Adrenal gland (tissue), 12 donors: ENCODE data around the gene IFT81. TPM values are rescaled to one million over a fixed set of nuclear protein-coding genes. Genes with fewer than 3 reads are reported as not detected.

ENCODE experiments used
- DNase-seq, 7 donors: peaks; one replicate each; pipeline ENCODE4 v3.0.0-alpha.2; 2019 to 2020
- H3K27ac ChIP-seq, 5 donors: fragments of 200-600 bp; sonication (generic) in 4 of 5; 1 replicate in 3 of 5; 2 replicates in 2 of 5; pipeline versions ENCODE4 v1.5.1 to v1.8.0; 2016 to 2020; ENCODE audit warnings: mild to moderate bottlenecking in 1 of 5
- H3K27me3 ChIP-seq: fragments of 200-600 bp; 2 replicates; pipeline ENCODE4 v1.8.0; 2021
- H3K36me3 ChIP-seq, 2 donors: fragments of 200-600 bp; replicated peaks in 1 of 2; 1 replicate in 1 of 2; 2 replicates in 1 of 2; pipeline versions ENCODE4 v1.5.1 to v1.8.0; 2018 to 2022
- H3K4me1 ChIP-seq, 2 donors: fragments of 200-600 bp; replicated peaks in 1 of 2; 1 replicate in 1 of 2; 2 replicates in 1 of 2; pipeline versions ENCODE4 v1.5.1 to v1.8.0; 2018 to 2021
- H3K4me3 ChIP-seq, 4 donors: fragments of 200-600 bp; sonication (generic) in 3 of 4; one replicate each; pipeline ENCODE4 v1.5.1; 2016 to 2018
- H3K9me3 ChIP-seq, 3 donors: fragments of 200-600 bp; sonication (generic) in 1 of 3; replicated peaks in 1 of 3; 1 replicate in 2 of 3; 2 replicates in 1 of 3; pipeline versions ENCODE4 v1.5.1 to v1.8.0; 2016 to 2021
- POLR2A ChIP-seq, 2 donors: fragments of 450-650 bp; IDR thresholded peaks; one replicate each; pipeline ENCODE4 v1.6.1; 2017; ENCODE audit warnings: antibody characterized with exemption in 2 of 2, mild to moderate bottlenecking in 2 of 2, moderate library complexity in 1 of 2
- WGBS, 4 donors: extraction: QIAGEN DNeasy Blood & Tissue Kit in 2 of 4; methylation state at CpG; one replicate each; pipeline versions ENCODE4 v1.1.5 to v1.1.7; 2013 to 2017; 5-methylcytosine and 5-hydroxymethylcytosine counted together
- intact Hi-C, 2 donors: fragments of 100-400 bp; cut with DNase I; formaldehyde crosslinking; loops; one replicate each; pipeline versions ENCODE4 v1.14.1 to v1.15.0; 2022 to 2023
- polyA plus RNA-seq, 3 donors: library from polyadenylated mRNA; stranded (reverse); fragments of 200-250 nt in 2 of 3; fragments of 350-450 nt in 1 of 3; fragmentation: Illumina TruSeq in 1 of 3; extraction: RNeasy Lipid Tissue Mini Kit (QIAGEN cat#74804) in 1 of 3; gene quantifications; one replicate each; pipeline ENCODE4 v1.2.3, GENCODE V29; 2013 to 2014
- total RNA-seq, 9 donors: library from RNA; depleted of rRNA in 4 of 9; stranded (reverse); fragments of >200 nt in 4 of 9; fragments of 120-200 nt in 1 of 9; fragmentation: NEBNext Ultra II Directional in 1 of 9; extraction: Animal tissue kit (Norgen Biotek cat#: 25700) in 1 of 9; gene quantifications; one replicate each; pipeline versions ENCODE4 v1.1.0 to v1.2.4, GENCODE V29; 2013 to 2023
- TF ChIP-seq, protein P1 (sequence below), 6 experiments: fragments of 450-650 bp in 4 of 6; fragments of 200-600 bp in 2 of 6; sonication (generic) in 1 of 6; IDR thresholded peaks; 1 replicate in 5 of 6; 2 replicates in 1 of 6; pipeline versions ENCODE4 v1.5.1 to v1.8.0; 2016 to 2021; ENCODE audit warnings: antibody characterized with exemption in 6 of 6, mild to moderate bottlenecking in 2 of 6, moderate library complexity in 1 of 6
- donor health status: healthy with polysubstance abuse.
- donor health status: Bipolar disorder and iron deficiency.
- donor health status: DM: yes; HTN: yes; CAD: no.
- donor health status: DM: no; HTN: no; CAD: no.
- donor health status: DM: no; HTN: no; CAD: no.
- donor health status: DM: yes; HTN: yes; CAD: no.

IFT81 gene
- total and polyA plus RNA-seq, 12 donors, result 4.0 to 19.2 (median 10.5) TPM

DNA sequence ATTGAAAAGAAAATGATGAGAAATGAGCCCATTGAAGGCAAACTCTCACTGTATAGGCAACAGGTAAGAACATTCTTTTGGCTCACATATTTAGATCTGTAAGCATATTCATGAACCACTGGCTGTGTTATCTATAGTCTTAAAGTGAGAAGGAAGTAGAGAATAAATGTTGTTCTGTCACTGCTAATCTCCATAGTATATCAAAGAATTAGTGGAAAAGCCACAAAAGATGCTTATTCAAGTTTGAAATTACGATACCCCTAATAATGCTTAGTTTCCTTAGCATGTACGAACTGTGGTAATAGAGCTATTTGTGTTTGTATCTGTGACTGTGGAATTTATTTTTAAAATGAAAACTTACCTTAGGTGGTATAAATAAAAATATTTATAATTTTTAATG, 22.8 kb downstream of the IFT81 start:
- Histone ChIP-seq H3K9me3 (no peaks in the 10 kb centered on the region), H3K27ac (no peak overlapping the region), H3K36me3 (peaks cover 0 to 8% of the 10 kb centered on the region in 2 donors), H3K4me1 (no peaks in the 10 kb centered on the region), H3K27me3 (no peaks in the 10 kb centered on the region), H3K4me3 (no peak overlapping the region)
- WGBS, 4 donors, result 86 to 99% (median 95%) methylated on average over 2 of the region's 2 CpGs
- TF ChIP-seq, protein P1, sequence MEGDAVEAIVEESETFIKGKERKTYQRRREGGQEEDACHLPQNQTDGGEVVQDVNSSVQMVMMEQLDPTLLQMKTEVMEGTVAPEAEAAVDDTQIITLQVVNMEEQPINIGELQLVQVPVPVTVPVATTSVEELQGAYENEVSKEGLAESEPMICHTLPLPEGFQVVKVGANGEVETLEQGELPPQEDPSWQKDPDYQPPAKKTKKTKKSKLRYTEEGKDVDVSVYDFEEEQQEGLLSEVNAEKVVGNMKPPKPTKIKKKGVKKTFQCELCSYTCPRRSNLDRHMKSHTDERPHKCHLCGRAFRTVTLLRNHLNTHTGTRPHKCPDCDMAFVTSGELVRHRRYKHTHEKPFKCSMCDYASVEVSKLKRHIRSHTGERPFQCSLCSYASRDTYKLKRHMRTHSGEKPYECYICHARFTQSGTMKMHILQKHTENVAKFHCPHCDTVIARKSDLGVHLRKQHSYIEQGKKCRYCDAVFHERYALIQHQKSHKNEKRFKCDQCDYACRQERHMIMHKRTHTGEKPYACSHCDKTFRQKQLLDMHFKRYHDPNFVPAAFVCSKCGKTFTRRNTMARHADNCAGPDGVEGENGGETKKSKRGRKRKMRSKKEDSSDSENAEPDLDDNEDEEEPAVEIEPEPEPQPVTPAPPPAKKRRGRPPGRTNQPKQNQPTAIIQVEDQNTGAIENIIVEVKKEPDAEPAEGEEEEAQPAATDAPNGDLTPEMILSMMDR (IDR thresholded peaks at IDR 0.05), result no peak
- TF ChIP-seq POLR2A (IDR thresholded peaks at IDR 0.05), result no peak
- no peak for DNase-seq
- intact Hi-C loops, result no loop called here

DNA sequence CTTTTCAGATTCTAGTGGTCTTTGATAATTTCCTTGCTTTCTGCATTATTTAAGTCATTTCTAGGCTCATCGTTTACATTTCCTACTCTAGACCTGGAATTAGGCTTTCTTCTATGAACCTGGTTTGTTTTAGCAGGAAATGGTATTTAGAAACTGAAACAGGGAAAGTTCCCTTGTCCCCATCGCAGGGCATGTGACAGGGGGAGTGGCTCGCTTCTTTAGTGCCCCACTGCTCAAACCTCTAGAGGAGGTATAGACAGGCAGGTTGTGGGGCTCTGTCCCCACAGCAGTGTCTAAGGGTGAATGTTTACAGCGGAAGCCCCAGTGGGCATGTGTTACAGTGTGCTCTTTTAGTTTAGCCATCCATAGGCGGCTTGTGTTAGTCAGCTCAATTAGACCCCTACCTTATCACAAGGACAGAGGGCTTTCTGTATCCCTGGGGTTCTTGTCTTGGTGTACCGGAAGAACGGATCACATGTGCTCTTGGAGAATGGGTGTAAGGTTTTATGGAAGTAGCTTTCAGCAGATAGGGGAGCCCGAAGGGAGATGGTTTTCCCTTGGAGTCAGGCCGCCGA, 25.0 kb downstream of the IFT81 start:
- DNase-seq, result no peak
- TF ChIP-seq, protein P1 (IDR thresholded peaks at IDR 0.05), result no peak
- no peak for TF ChIP-seq POLR2A (IDR thresholded peaks at IDR 0.05)
- Histone ChIP-seq H3K4me3 (no peak overlapping the region), H3K36me3 (peaks cover 0 to 8% of the 10 kb centered on the region in 2 donors), H3K27ac (no peak overlapping the region), H3K9me3 (no peaks in the 10 kb centered on the region), H3K4me1 (no peaks in the 10 kb centered on the region), H3K27me3 (no peaks in the 10 kb centered on the region)
- intact Hi-C loops, result no loop called here
- 87 to 92% (median 89%) methylated on average over 10 of the region's 10 CpGs for WGBS, 4 donors

DNA sequence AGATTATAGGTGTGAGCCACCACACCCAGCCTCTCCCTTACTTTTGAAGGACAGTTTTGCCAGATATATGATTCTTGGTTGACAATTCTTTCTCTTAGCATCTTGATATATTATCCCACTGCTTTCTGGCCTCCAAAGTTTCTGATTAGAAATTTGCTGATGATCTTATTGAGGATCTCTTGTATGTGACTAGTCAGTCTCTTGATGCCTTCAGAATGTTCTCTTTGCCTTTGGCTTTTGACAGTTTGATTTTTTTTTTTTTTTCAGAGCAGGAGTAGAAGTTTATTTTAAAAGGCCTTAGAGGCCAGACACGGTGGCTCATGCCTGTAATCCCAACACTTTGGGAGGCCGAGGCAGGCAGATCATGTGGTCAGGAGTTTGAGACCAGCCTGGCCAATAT, 32.6 kb downstream of the IFT81 start:
- WGBS, 4 donors, result 95 to 100% (median 99%) methylated on average over 2 of the region's 2 CpGs
- intact Hi-C loops, result no loop called here
- peaks cover 0 to 8% of the 10 kb centered on the region in 2 donors for H3K4me1 ChIP-seq
- H3K27ac ChIP-seq, result no peak overlapping the region
- peaks cover 0 to 17% (median 5%) of the 10 kb centered on the region in 3 donors for H3K9me3 ChIP-seq
- H3K27me3 ChIP-seq, result no peaks in the 10 kb centered on the region
- DNase-seq, result no peak
- TF ChIP-seq, protein P1 (IDR thresholded peaks at IDR 0.05), result no peak
- no peak for TF ChIP-seq POLR2A (IDR thresholded peaks at IDR 0.05)
- no peak overlapping the region for H3K4me3 ChIP-seq
- H3K36me3 ChIP-seq, result no peaks in the 10 kb centered on the region

DNA sequence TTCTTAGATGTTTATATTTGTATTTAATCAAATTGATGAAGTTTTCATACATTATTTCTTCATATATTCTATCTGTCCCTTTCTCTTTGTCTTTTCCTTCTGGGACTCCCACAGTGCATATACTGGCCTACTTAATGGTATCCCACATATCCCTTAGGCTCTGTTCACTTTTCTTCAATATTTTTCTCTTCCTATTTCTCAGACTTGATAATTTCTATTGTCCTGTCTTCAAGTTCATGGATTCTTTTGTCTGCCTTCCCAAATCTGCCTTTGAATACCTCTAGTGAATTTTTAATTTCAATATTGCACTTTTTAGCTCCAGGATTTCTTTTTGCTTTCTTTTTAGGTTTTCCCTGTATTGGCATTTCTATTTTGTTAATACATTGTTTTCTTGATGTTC, 33.4 kb downstream of the IFT81 start:
- DNase-seq, result no peak
- H3K4me1 ChIP-seq, result peaks cover 0 to 8% of the 10 kb centered on the region in 2 donors
- H3K36me3 ChIP-seq, result no peaks in the 10 kb centered on the region

More for the DNA sequence above, 33.4 kb downstream of the IFT81 start:
- no peaks in the 10 kb centered on the region for H3K27me3 ChIP-seq
- TF ChIP-seq, protein P1 (IDR thresholded peaks at IDR 0.05), result no peak
- no peak for TF ChIP-seq POLR2A (IDR thresholded peaks at IDR 0.05)
- intact Hi-C loops, result no loop called here
- H3K4me3 ChIP-seq, result no peak overlapping the region
- no peak overlapping the region for H3K27ac ChIP-seq
- peaks cover 0 to 17% (median 5%) of the 10 kb centered on the region in 3 donors for H3K9me3 ChIP-seq
